Measurements from ENCODE around the gene SYNDIG1.

- TF ChIP-seq, protein P1, sequence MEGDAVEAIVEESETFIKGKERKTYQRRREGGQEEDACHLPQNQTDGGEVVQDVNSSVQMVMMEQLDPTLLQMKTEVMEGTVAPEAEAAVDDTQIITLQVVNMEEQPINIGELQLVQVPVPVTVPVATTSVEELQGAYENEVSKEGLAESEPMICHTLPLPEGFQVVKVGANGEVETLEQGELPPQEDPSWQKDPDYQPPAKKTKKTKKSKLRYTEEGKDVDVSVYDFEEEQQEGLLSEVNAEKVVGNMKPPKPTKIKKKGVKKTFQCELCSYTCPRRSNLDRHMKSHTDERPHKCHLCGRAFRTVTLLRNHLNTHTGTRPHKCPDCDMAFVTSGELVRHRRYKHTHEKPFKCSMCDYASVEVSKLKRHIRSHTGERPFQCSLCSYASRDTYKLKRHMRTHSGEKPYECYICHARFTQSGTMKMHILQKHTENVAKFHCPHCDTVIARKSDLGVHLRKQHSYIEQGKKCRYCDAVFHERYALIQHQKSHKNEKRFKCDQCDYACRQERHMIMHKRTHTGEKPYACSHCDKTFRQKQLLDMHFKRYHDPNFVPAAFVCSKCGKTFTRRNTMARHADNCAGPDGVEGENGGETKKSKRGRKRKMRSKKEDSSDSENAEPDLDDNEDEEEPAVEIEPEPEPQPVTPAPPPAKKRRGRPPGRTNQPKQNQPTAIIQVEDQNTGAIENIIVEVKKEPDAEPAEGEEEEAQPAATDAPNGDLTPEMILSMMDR (IDR thresholded peaks at IDR 0.05; ENCODE audit: insufficient read depth, low read length) = no peak
- TF ChIP-seq POLR2AphosphoS5 (IDR thresholded peaks at IDR 0.05; ENCODE audit: low read depth) = no peak
These were observed 59.3 kb downstream of the SYNDIG1 start for GRCh38 chr20:24528583-24529368.
